ENCODE measurements around the gene FAM219A. TPM values are rescaled to one million over a fixed set of nuclear protein-coding genes. Genes with fewer than 3 reads are reported as not detected.
A peak's percentile ranks its signal among the peaks of the same experiment; 100 is the strongest.

Gene FAM219A
- total and polyA plus RNA-seq, 2 donors, result 6.0 to 20.8 TPM

DNA sequence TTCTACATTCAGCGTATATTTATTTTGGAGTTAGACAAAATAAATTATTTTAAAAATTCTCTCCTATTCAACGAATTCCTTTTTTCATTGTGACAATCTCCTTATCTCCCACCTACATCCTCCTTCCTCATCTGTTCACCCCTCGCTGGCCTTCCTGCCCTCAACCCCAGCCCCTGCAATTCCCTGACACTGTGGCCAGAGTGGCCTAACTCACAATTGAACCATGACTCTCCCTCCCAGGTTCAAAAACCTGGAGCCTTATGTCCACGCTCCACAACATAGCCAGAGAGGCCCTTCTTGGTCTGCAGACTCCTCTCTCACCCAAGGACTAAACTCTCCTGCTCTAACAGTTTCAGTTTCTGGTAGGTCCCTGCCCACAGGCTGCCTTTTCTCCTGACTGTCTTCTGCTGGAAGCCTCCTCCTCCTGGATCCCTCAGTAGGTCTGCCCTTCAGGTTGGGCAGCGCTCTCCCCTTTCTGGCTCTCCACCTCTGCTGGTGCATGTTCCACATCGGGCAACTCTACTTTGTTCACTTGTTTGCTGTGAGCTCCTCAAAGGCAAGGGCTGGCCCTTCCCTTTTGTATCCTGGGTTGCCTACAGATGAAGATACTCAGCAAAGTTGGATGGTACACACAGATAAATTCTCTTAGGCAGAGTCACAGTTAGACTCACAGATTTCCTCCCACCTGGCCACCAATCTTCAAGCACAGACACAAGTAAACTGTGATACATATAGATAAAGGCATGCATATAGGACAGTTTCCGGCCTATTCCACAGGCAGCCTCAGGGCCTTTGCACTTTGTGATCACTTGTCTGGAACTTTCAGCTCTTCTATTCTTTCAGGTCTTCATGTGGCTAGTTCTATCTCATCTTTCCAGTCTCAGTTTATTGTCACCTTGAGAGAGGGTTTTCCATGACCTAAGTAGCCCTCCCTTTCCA is 61.8 kb downstream of the FAM219A start:
- Histone ChIP-seq H3K4me1 (ENCODE audit: insufficient read depth) (no peaks in the 10 kb centered on the region), H3K4me3 (ENCODE audit: low read depth, low read length) (no peak overlapping the region), H3K27ac (ENCODE audit: low read depth) (no peak overlapping the region), H3K36me3 (ENCODE audit: insufficient read depth) (no peaks in the 10 kb centered on the region)
- 84% methylated on average over 7 of the region's 7 CpGs for WGBS
- no peak for DNase-seq (ENCODE audit: extremely low spot score)

DNA sequence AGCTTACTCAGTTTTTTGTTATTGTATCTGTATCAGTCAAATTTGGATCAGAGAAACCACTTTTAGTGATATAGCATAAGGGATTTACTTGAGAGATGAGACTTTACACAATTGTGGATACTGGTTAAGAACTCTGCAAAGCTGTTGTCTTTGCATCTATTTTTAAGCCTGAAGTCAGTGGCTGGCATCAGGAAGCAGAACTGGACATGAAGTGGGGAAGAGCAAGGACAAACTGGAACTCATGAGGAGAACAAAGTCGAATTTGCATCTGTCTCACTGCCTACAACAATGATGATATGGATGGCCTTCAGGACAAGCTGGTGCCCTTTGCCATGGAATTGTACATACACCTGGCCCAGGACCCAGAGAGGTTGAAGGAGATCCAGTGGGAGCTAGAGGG is 65.9 kb downstream of the FAM219A start:
- 63% methylated on average over 1 of the region's 1 CpG for WGBS
- no peak for DNase-seq (ENCODE audit: extremely low spot score)
- Histone ChIP-seq H3K36me3 (ENCODE audit: insufficient read depth) (no peaks in the 10 kb centered on the region), H3K4me1 (ENCODE audit: insufficient read depth) (no peaks in the 10 kb centered on the region), H3K27ac (ENCODE audit: low read depth) (no peak overlapping the region), H3K4me3 (ENCODE audit: low read depth, low read length) (no peak overlapping the region)

DNA sequence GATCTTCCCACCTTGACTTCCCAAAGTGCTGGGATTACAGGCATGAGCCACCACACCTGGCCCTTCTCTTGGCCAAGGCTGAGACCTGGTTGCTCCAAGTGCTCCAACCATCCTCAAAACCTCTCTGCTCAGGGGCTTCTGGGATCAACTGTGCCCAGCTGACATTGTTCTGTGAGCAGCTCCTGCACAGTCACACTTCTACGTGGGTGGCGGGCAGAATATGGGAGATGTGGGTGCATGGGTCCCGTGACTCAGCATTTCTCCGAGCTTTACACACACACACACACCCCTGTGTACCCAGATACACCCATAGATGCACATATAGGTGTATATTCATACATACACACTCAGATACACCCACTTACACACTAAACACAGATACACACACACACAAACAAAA is 71.1 kb downstream of the FAM219A start:
- Histone ChIP-seq H3K4me3 (ENCODE audit: low read depth, low read length) (no peak overlapping the region), H3K4me1 (ENCODE audit: insufficient read depth) (no peaks in the 10 kb centered on the region), H3K27ac (ENCODE audit: low read depth) (no peak overlapping the region), H3K36me3 (ENCODE audit: insufficient read depth) (no peaks in the 10 kb centered on the region)
- DNase-seq (ENCODE audit: extremely low spot score), result no peak
- WGBS, result 82% methylated on average over 4 of the region's 4 CpGs

DNA sequence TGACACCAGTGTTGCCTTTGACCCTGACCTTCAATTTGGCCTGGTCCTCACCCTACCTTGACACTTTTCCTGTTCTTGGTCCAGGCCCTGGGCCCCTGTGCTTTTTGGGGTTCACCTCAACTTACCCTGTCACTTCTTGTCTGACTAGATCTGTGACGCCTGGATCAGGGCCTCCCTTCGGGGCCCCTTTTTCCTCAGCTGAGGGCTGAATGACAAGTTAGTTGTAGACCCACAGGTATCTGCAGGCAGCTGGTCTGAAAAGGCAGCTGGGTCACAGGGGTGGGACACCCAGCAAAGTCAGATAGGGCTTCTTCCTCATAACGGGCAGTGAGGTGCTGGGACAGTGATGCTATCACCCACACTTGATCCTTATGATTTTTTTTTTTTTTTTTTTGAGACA is 71.7 kb downstream of the FAM219A start:
- no peaks in the 10 kb centered on the region for H3K4me1 ChIP-seq (ENCODE audit: insufficient read depth)
- H3K36me3 ChIP-seq (ENCODE audit: insufficient read depth), result no peaks in the 10 kb centered on the region
- no peak overlapping the region for H3K27ac ChIP-seq (ENCODE audit: low read depth)
- 79% methylated on average over 3 of the region's 3 CpGs for WGBS
- DNase-seq (ENCODE audit: extremely low spot score), result no peak
- H3K4me3 ChIP-seq (ENCODE audit: low read depth, low read length), result no peak overlapping the region

DNA sequence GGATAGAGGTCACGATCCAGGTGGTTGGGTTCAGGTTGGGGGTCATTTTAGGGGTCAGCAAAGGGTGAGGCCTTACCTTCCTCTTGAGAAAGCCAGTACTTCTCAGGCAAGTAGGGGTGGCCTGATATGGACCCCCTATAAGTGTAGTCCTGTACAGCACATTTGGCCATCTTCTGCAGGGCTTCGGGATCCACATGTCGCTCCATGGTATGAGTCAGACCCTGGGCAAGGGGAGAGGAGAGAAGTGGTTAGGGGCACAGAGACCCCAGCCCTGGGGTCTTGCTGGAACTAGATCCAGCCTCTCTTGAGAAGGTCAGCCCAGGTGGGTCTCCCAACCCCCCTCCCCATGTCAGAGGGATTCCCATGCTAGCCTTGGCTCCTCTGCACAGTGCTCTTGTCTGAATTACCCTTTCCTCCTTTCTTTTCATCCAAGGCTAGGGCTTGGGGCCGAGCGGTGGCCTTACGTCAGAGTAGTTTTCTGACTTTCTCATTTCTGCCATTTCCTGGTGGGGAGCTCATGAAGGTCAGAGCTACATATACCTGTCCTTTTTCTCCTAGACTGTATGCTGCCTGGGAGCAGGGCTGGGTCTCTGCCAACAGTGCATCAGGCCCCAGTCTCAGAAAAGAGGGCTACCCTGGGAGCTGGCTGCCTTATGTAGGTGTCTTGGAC is 72.7 kb downstream of the FAM219A start:
- WGBS, result 97% methylated on average over 6 of the region's 6 CpGs
- no peak overlapping the region for H3K27ac ChIP-seq (ENCODE audit: low read depth)
- H3K4me3 ChIP-seq (ENCODE audit: low read depth, low read length), result no peak overlapping the region
- no peaks in the 10 kb centered on the region for H3K36me3 ChIP-seq (ENCODE audit: insufficient read depth)
- H3K4me1 ChIP-seq (ENCODE audit: insufficient read depth), result no peaks in the 10 kb centered on the region
- no peak for DNase-seq (ENCODE audit: extremely low spot score)

DNA sequence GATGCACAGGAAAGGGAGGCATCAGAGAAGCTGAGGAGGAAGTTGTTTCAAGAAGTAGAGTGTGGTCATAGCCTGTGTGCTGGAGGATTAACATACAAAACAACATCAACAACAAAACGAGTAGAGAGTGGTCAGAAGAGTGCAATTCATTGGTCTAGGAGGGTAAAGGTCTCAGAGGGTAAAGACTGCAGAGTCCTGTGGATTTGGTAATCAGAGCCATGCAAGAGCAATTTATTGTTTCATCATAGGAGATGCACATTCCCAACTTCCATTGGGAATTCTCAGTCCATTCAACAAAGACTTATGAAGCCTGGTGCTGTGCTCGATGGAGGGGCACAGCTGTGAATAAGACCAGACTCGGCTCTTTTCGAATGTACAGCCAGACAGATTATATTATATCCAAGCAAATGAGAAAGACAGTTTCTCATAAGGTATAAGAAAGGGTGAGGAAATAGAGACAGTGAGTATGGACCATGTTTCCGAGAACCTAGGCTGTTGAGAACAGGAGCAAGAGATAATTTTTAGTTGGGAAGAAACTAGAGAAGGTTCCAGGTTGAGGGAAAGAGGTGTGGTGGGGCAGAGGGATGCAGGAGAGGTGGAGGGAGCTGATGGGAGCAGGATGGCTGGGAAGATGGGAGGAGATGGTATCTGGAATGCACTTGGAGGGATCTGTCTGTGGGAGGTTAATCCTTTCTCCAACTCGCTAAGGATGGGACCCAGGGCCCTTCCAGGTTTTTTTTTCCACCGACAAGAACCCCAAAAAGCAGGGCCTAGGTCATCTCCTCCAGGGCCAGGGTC is 73.8 kb downstream of the FAM219A start:
- 72% methylated on average over 7 of the region's 7 CpGs for WGBS
- no peak for DNase-seq (ENCODE audit: extremely low spot score)
- Histone ChIP-seq H3K36me3 (ENCODE audit: insufficient read depth) (no peaks in the 10 kb centered on the region), H3K4me1 (ENCODE audit: insufficient read depth) (no peaks in the 10 kb centered on the region), H3K4me3 (ENCODE audit: low read depth, low read length) (no peak overlapping the region), H3K27ac (ENCODE audit: low read depth) (no peak overlapping the region)

DNA sequence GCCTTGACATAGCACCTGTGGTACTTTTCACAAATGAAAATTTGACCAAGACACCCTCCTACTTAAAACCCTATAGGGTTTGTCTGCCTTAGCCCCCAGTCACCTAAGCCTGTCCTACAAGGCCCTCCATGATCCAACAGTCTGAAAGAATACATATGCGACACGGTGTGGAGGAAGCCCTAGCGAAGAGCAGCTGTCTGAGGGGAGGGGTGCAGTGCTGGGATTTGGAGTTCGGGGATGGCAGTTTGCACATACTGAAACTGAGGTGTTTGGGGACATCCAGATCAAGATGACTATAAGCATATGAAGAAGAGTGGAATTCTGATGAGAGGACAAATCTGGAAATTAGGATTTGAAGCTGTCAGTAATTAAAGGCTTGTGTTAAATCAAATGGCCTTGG is 74.5 kb downstream of the FAM219A start:
- no peak for DNase-seq (ENCODE audit: extremely low spot score)
- Histone ChIP-seq H3K27ac (ENCODE audit: low read depth) (no peak overlapping the region), H3K4me1 (ENCODE audit: insufficient read depth) (no peaks in the 10 kb centered on the region), H3K36me3 (ENCODE audit: insufficient read depth) (no peaks in the 10 kb centered on the region), H3K4me3 (ENCODE audit: low read depth, low read length) (no peak overlapping the region)
- 71% methylated on average over 4 of the region's 4 CpGs for WGBS

DNA sequence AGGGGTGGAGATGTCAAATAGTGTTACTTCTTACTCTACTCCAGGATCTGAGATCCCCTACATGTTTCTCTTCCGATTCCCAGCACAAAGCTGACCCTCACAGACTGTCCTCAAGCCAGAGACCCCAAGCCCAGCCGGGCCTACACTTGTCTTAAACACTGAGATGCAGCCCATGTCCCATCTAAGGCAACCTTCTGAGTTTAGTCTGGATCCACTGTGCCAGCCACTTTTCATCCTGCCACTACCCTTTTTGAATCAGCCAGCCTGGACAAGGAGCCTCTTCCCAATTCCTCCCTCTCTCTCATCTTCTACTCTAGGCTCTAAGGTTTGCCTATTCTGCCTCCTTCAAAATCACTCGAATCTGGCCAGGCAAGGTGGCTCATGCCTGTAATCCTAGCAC is 75.5 kb downstream of the FAM219A start:
- Histone ChIP-seq H3K36me3 (ENCODE audit: insufficient read depth) (no peaks in the 10 kb centered on the region), H3K4me1 (ENCODE audit: insufficient read depth) (no peaks in the 10 kb centered on the region), H3K4me3 (ENCODE audit: low read depth, low read length) (no peak overlapping the region), H3K27ac (ENCODE audit: low read depth) (no peak overlapping the region)
- no peak for DNase-seq (ENCODE audit: extremely low spot score)
- WGBS, result 88% methylated on average over 3 of the region's 3 CpGs

DNA sequence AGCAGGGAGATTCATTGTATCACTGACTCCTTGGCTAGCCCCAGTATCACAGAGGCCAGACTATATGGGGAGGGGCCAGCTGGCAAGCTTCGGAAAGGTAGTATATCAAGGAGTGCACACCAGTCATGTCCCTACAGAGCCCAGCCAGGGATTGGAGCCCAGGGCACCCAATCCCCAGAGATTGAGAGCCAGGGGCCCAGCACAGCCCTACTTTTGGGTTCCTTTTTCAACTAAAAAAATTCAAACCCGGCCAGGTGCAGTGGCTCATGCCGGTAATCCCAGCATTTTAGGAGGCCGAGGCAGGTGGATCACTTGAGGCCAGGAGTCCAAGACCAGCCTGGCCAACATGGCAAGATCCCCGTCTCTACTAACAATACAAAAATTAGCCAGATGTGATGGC is 76.3 kb downstream of the FAM219A start:
- 96% methylated on average over 5 of the region's 5 CpGs for WGBS
- Histone ChIP-seq H3K36me3 (ENCODE audit: insufficient read depth) (no peaks in the 10 kb centered on the region), H3K27ac (ENCODE audit: low read depth) (no peak overlapping the region), H3K4me1 (ENCODE audit: insufficient read depth) (no peaks in the 10 kb centered on the region), H3K4me3 (ENCODE audit: low read depth, low read length) (no peak overlapping the region)
- no peak for DNase-seq (ENCODE audit: extremely low spot score)

DNA sequence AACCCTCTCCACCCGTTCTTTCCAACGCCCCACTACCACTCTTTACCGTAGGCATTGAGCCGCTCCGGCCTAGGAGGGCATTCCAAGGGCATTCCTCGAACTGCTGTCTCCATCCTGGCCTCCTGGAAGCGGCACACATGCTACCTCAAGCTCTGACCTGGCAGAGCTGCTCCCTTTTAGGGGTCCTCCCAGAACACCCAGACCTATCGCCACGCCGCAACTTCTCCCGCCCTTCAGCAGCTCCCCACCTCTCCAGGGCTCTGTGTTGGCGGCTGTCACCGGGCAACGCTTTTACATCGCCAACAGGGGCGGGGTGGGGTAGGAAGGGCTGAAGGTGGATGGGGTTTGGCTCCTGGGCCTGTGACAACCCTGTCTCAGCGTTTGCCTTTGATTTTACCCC is 77.0 kb downstream of the FAM219A start:
- DNase-seq (ENCODE audit: extremely low spot score), result no peak
- 43% methylated on average over 17 of the region's 17 CpGs for WGBS
- Histone ChIP-seq H3K27ac (ENCODE audit: low read depth) (no peak overlapping the region), H3K4me3 (ENCODE audit: low read depth, low read length) (peak overlapping the region; percentile 47), H3K4me1 (ENCODE audit: insufficient read depth) (no peaks in the 10 kb centered on the region), H3K36me3 (ENCODE audit: insufficient read depth) (no peaks in the 10 kb centered on the region)

DNA sequence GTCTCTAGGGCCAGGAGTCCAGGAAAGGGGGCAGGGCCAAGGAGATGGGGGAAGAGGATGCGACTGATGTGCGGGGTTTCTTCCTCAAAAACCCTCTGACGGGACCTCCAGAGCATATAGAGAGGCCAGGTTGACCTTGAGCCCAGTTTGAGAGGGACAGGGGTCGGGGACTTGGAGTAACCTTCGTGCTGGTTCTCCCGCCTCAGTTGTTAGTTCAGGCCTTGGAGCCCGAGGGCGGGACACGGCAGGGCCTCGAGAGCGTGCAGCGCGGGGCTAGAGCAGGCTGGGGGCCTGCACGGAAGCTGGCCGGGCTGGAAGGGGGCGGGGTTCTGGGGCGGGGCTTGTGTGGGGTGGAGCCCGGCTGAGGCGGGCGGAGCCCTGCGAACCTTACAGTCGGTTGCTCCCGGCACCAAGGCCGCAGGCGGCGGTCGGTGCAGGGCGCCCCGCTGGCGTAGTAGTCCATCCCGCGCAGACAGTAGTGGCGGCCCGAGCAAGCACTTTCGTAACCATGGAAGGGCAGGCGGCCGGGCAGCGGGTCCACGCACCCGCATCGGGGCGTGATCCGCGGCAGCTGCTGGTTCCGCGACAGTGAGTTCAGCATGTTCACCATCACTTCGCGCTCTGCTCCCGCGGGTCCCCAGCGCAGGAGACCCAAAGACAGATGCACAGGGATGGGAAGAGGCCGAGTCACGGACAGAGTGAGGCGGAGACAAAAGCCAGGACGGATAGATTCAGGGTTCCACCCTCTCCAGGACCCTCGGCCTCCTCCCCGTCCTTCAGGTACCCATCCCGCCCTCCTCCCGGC is 77.7 kb downstream of the FAM219A start:
- Histone ChIP-seq H3K27ac (ENCODE audit: low read depth) (peak overlapping the region; percentile 47), H3K4me1 (ENCODE audit: insufficient read depth) (no peaks in the 10 kb centered on the region), H3K4me3 (ENCODE audit: low read depth, low read length) (peak overlapping the region; percentile 47), H3K36me3 (ENCODE audit: insufficient read depth) (no peaks in the 10 kb centered on the region)
- 3% methylated on average over 59 of the region's 59 CpGs for WGBS
- DNase-seq (ENCODE audit: extremely low spot score), result no peak

DNA sequence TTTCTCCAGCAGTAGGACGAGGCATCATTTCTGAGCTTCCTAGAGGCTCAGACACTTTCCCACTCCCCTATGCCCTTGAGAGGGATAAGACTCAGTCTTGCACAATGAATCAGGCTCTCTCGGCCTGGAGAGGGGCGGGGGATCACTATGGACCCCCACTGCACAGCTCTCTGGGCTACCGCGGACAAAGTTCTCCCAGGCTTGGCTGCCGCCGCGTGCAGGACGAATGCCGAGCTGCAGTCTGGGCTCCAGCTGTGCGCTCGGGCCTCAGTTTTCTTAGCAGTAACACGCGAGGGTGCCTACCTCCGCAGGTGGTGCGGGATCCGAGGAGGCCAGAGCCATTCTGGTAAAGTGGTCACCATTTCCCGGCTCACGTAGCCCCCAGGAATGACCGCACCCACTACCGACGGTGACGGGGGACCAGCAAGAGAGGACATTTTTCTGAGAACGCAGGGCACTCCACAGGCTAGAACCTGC is 78.3 kb downstream of the FAM219A start:
- 34% methylated on average over 24 of the region's 24 CpGs for whole genome bisulfite sequencing
- Histone ChIP-seq H3K27ac (ENCODE audit: low read depth) (no peak overlapping the region), H3K4me3 (ENCODE audit: low read depth, low read length) (no peak overlapping the region), H3K4me1 (ENCODE audit: insufficient read depth) (no peaks in the 10 kb centered on the region), H3K36me3 (ENCODE audit: insufficient read depth) (no peaks in the 10 kb centered on the region)
- DNase-seq (ENCODE audit: extremely low spot score), result no peak
